Naive thymus-derived CD4-positive, alpha-beta T cell (primary cell): Measurements from ENCODE around the gene KCNQ5. TPM values are rescaled to one million over a fixed set of nuclear protein-coding genes. Genes with fewer than 3 reads are reported as not detected.

Experiments used
- ATAC-seq: fragments of 150-1000 bp; cut with Tn5 transposase; 2 replicates; pipeline ENCODE4 v1.10.0; 2021; ENCODE audit warnings: mild to moderate bottlenecking, moderate library complexity
- CTCF ChIA-PET: fragments of 350-600 bp; sonication (Branson Sonifier 250); formaldehyde crosslinking; loops from one replicate; lab custom pipeline; 2021; ENCODE audit warnings: antibody characterized with exemption; lab: Charles Lee
- POLR2A ChIA-PET: fragments of 350-600 bp; sonication (Branson Sonifier 250); formaldehyde crosslinking; loops from one replicate; lab custom pipeline; 2021; ENCODE audit warnings: antibody characterized with exemption, inconsistent platforms; lab: Charles Lee
- DNase-seq, 9 donors: peaks; one replicate each; pipeline versions ENCODE4 v3.0.0 to v3.0.0-alpha.2; 2020 to 2022; ENCODE audit warnings: mixed read lengths in 1 of 9
- H3K27ac ChIP-seq: one replicate; pipeline ENCODE4 v1.7.0; 2013; ENCODE audit warnings: mild to moderate bottlenecking, low read depth, low read length, moderate library complexity
- H3K27me3 ChIP-seq, 2 donors: one replicate each; pipeline ENCODE4 v1.7.0; 2013; ENCODE audit warnings: low read length in 2 of 2, mild to moderate bottlenecking in 2 of 2, moderate library complexity in 2 of 2; ENCODE audit not compliant: control insufficient read depth in 2 of 2, insufficient read depth in 2 of 2
- H3K36me3 ChIP-seq, 3 experiments: 1 replicate in 2 of 3; 2 replicates in 1 of 3; pipeline ENCODE4 v1.7.0; 2013; ENCODE audit warnings: low read length in 3 of 3, mild to moderate bottlenecking in 3 of 3, moderate library complexity in 1 of 3; ENCODE audit not compliant: insufficient read depth in 3 of 3, control insufficient read depth in 2 of 3
- H3K4me1 ChIP-seq, 2 donors: one replicate each; pipeline ENCODE4 v1.7.0; 2013; ENCODE audit warnings: low read length in 2 of 2, mild to moderate bottlenecking in 2 of 2, moderate library complexity in 1 of 2; ENCODE audit not compliant: control insufficient read depth in 2 of 2, insufficient read depth in 2 of 2
- H3K4me3 ChIP-seq: 2 replicates; pipeline ENCODE4 v1.7.0; 2013; ENCODE audit warnings: mild to moderate bottlenecking, low read length
- H3K9me3 ChIP-seq, 3 experiments: 1 replicate in 2 of 3; 2 replicates in 1 of 3; pipeline ENCODE4 v1.7.0; 2013; ENCODE audit warnings: low read length in 3 of 3; ENCODE audit not compliant: control insufficient read depth in 2 of 3
- H3K27ac Mint-ChIP-seq, 9 donors: one replicate each; pipeline ENCODE4 v1.8.0; 2020 to 2022; ENCODE audit warnings: mixed read lengths in 9 of 9, mild to moderate bottlenecking in 8 of 9, moderate library complexity in 5 of 9, inconsistent platforms in 2 of 9
- H3K27me3 Mint-ChIP-seq, 5 donors: one replicate each; pipeline ENCODE4 v1.8.0; 2021 to 2022; ENCODE audit warnings: mixed read lengths in 5 of 5, mild to moderate bottlenecking in 1 of 5
- H3K36me3 Mint-ChIP-seq, 5 donors: one replicate each; pipeline ENCODE4 v1.8.0; 2020 to 2022; ENCODE audit warnings: mixed read lengths in 5 of 5, mild to moderate bottlenecking in 3 of 5, inconsistent platforms in 1 of 5
- H3K4me1 Mint-ChIP-seq, 7 donors: one replicate each; pipeline ENCODE4 v1.8.0; 2020 to 2022; ENCODE audit warnings: mixed read lengths in 7 of 7, mild to moderate bottlenecking in 3 of 7, inconsistent platforms in 1 of 7
- H3K4me3 Mint-ChIP-seq, 10 donors: one replicate each; pipeline ENCODE4 v1.8.0; 2020 to 2022; ENCODE audit warnings: mild to moderate bottlenecking in 10 of 10, mixed read lengths in 10 of 10, moderate library complexity in 6 of 10, inconsistent platforms in 2 of 10
- H3K9me3 Mint-ChIP-seq, 11 donors: one replicate each; pipeline ENCODE4 v1.8.0; 2020 to 2022; ENCODE audit warnings: mixed read lengths in 11 of 11, mild to moderate bottlenecking in 4 of 11, inconsistent platforms in 1 of 11, moderate library complexity in 1 of 11
- intact Hi-C, 2 donors: fragments of 100-400 bp; cut with micrococcal nuclease; formaldehyde crosslinking; loops; one replicate each; pipeline ENCODE4 v1.15.1; 2023
- polyA plus RNA-seq, 2 donors: library from polyadenylated mRNA; unstranded; fragments of 300-500 nt; fragmentation: Illumina TruSeq; gene quantifications; one replicate each; pipeline ENCODE4 v1.2.3, GENCODE V29; 2021
- total RNA-seq, 6 experiments: library from RNA in 5 of 6; stranded (reverse) in 5 of 6; gene quantifications; 1 replicate in 5 of 6; 2 replicates in 1 of 6; pipeline ENCODE4 v1.2.3 and lab custom pipeline; 2021 to 2026

The KCNQ5 gene
- total and polyA plus RNA-seq, 7 experiments from 2014 or later: 2.3 to 18.3 (median 7.2) TPM

DNA sequence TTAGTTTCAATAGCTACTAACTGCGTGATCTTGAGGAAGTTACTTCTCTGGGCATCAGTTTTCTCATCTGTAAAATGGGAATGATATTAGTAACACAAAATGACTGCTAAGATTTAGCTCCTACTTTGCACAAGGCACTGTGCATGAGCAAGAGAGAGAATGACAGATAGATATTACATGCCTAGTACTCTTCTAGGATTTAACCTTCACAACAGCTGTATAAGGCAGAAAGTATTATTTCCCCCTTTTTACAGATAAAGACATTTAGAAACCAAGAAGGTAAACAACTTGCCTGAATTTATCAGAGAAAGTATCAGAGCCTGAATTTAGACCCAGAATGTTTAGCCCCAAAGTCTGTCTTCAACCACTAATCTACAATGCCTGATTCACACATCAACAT is 321.8 kb downstream of the KCNQ5 start:
- CTCF ChIA-PET: no interaction called here
- no peak for ATAC-seq

GRCh38 chr6:72944660-72945059 is 322.8 kb downstream of the KCNQ5 start:
- Mint-ChIP-seq H3K27me3 (no peaks in the 10 kb centered on the region), H3K27ac (no peak overlapping the region), H3K4me1 (no peaks in the 10 kb centered on the region), H3K4me3 (no peak overlapping the region), H3K9me3 (peaks cover 0 to 2% (median 0%) of the 10 kb centered on the region in 11 donors), H3K36me3 (peaks cover 0 to 4% (median 0%) of the 10 kb centered on the region in 5 donors)
- Histone ChIP-seq H3K9me3 (no peaks in the 10 kb centered on the region), H3K27me3 (no peaks in the 10 kb centered on the region), H3K27ac (no peak overlapping the region), H3K4me3 (no peak overlapping the region), H3K36me3 (no peaks in the 10 kb centered on the region), H3K4me1 (no peaks in the 10 kb centered on the region)
- intact Hi-C loops: no loop called here
- DNase-seq: no peak
- ATAC-seq: no peak
- ChIA-PET CTCF (no interaction called here), POLR2A (no interaction called here)

More for the DNA sequence above, 321.8 kb downstream of the KCNQ5 start:
- Histone ChIP-seq H3K4me1 (no peaks in the 10 kb centered on the region), H3K36me3 (no peaks in the 10 kb centered on the region), H3K27ac (no peak overlapping the region), H3K9me3 (no peaks in the 10 kb centered on the region), H3K27me3 (no peaks in the 10 kb centered on the region), H3K4me3 (no peak overlapping the region)
- intact Hi-C loops: no loop called here
- H3K36me3 Mint-ChIP-seq: peaks cover 0 to 4% (median 0%) of the 10 kb centered on the region in 5 donors
- H3K4me3 Mint-ChIP-seq: no peak overlapping the region
- peaks cover 0 to 2% (median 0%) of the 10 kb centered on the region in 11 donors for H3K9me3 Mint-ChIP-seq
- H3K27me3 Mint-ChIP-seq: no peaks in the 10 kb centered on the region
- H3K4me1 Mint-ChIP-seq: no peaks in the 10 kb centered on the region
- POLR2A ChIA-PET: no interaction called here
- H3K27ac Mint-ChIP-seq: no peak overlapping the region
- no peak for DNase-seq

- no peak for DNase-seq
- no peak overlapping the region for H3K4me3 Mint-ChIP-seq
- H3K36me3 Mint-ChIP-seq: peaks cover 0 to 4% (median 0%) of the 10 kb centered on the region in 5 donors
- ATAC-seq: no peak
- no peaks in the 10 kb centered on the region for H3K9me3 Mint-ChIP-seq
- CTCF ChIA-PET: no interaction called here
- intact Hi-C loops: no loop called here
- Histone ChIP-seq H3K27ac (no peak overlapping the region), H3K36me3 (no peaks in the 10 kb centered on the region), H3K27me3 (no peaks in the 10 kb centered on the region), H3K4me3 (no peak overlapping the region), H3K4me1 (no peaks in the 10 kb centered on the region), H3K9me3 (no peaks in the 10 kb centered on the region)
- no peaks in the 10 kb centered on the region for H3K4me1 Mint-ChIP-seq
- H3K27me3 Mint-ChIP-seq: no peaks in the 10 kb centered on the region
- H3K27ac Mint-ChIP-seq: no peak overlapping the region
- POLR2A ChIA-PET: no interaction called here
These were observed 324.9 kb downstream of the KCNQ5 start for GRCh38 chr6:72946774-72947173.

DNA sequence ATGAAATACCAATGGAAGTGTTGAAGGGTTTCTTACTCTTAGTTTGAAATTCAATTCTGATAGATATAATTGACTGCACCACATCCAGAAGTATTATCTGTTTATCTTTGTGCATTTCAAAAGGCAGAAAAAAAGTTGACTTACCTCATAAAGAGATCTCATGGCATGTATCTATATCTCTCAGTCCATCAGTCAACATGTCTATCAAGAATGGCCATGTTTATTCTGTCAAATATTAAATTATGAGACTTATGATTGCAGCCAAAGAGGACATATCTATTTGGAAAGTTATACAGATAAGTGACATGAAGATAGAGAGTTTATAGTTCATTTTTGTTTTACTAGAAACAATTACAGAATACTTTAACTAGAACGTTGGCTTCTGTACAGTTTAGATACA is 325.7 kb downstream of the KCNQ5 start:
- DNase-seq (no peak), ATAC-seq (no peak)
- intact Hi-C loops: no loop called here
- no peaks in the 10 kb centered on the region for H3K36me3 ChIP-seq
- Mint-ChIP-seq H3K4me1 (no peaks in the 10 kb centered on the region), H3K27me3 (no peaks in the 10 kb centered on the region), H3K27ac (no peak overlapping the region), H3K4me3 (no peak overlapping the region), H3K9me3 (no peaks in the 10 kb centered on the region), H3K36me3 (peaks cover 0 to 4% (median 0%) of the 10 kb centered on the region in 5 donors)
- no peak overlapping the region for H3K27ac ChIP-seq
- no peaks in the 10 kb centered on the region for H3K27me3 ChIP-seq
- no peaks in the 10 kb centered on the region for H3K4me1 ChIP-seq
- H3K4me3 ChIP-seq: no peak overlapping the region
- POLR2A ChIA-PET: no interaction called here
- CTCF ChIA-PET: no interaction called here
- no peaks in the 10 kb centered on the region for H3K9me3 ChIP-seq

DNA sequence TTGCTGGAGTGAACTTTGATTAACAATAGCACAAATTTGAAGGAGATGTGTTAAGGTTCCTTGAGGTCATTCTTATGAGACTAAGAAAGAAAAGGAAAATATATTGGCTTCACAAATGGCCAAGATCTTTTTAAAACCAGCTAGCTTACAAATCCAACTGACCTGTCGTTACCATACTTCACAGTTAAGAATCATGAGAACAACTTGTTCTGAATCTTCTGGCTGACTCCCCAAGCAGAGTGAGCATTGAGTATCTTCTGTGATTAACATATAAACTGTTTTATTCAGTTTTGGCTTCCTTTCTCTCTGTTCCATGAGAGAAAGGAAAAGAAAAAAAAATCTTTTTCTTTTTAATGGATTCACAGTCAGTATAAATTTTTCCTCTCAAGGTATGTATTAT is 326.3 kb downstream of the KCNQ5 start:
- Mint-ChIP-seq H3K36me3 (peaks cover 0 to 4% (median 0%) of the 10 kb centered on the region in 5 donors), H3K27me3 (no peaks in the 10 kb centered on the region), H3K4me3 (no peak overlapping the region), H3K4me1 (peaks cover 0 to 4% (median 0%) of the 10 kb centered on the region in 7 donors), H3K27ac (no peak overlapping the region), H3K9me3 (no peaks in the 10 kb centered on the region)
- no peaks in the 10 kb centered on the region for H3K4me1 ChIP-seq
- ATAC-seq: no peak
- DNase-seq: no peak
- POLR2A ChIA-PET: no interaction called here
- intact Hi-C loops: no loop called here
- no peaks in the 10 kb centered on the region for H3K36me3 ChIP-seq
- no peak overlapping the region for H3K27ac ChIP-seq
- H3K27me3 ChIP-seq: no peaks in the 10 kb centered on the region
- no peaks in the 10 kb centered on the region for H3K9me3 ChIP-seq
- H3K4me3 ChIP-seq: no peak overlapping the region
- CTCF ChIA-PET: no interaction called here

DNA sequence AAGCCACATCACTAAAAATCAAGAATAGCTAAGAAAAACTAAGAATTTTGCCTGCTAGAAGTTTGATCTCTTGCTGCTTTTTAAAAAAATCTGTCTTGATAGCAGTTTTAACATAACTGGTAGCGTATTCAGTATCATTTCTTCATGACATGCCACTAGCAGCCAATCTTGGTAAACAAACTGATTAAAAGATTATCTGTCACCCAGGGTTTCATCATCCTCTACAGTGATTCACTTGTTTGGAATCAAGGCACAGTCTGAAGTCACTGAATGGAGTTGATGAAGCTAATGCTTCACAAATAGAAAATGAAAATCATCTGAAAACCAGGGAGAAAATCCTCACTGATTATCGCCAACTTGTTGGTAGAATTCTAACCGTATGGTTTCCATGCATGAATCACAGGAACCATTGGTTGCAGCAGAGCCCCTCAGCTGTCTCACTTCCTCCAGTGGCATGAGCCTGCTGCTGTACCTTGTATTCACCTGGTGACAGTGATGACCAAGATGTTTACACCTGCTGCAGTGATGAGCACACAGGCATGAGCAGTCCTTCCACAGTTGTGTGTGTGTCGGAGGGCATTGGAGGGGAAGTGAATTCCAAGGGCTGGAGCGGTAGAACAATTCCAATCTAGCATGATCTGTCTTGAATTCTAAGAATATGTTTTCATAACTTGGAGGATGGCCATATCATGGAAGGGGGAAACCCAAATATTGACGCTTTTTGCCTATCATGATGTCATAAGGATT is 328.4 kb downstream of the KCNQ5 start:
- CTCF ChIA-PET: interaction anchor here (0.7 kb wide), 1 partner anchor 611 kb away, joined by 3 read pairs; no protein-coding TSS in a partner anchor
- no peak for ATAC-seq
- Histone ChIP-seq H3K36me3 (no peaks in the 10 kb centered on the region), H3K4me1 (no peaks in the 10 kb centered on the region), H3K9me3 (no peaks in the 10 kb centered on the region), H3K4me3 (no peak overlapping the region), H3K27ac (no peak overlapping the region), H3K27me3 (no peaks in the 10 kb centered on the region)
- POLR2A ChIA-PET: no interaction called here
- Mint-ChIP-seq H3K4me3 (no peak overlapping the region), H3K36me3 (peaks cover 0 to 4% (median 0%) of the 10 kb centered on the region in 5 donors), H3K27me3 (no peaks in the 10 kb centered on the region), H3K27ac (no peak overlapping the region), H3K9me3 (no peaks in the 10 kb centered on the region), H3K4me1 (peaks cover 0 to 15% (median 9%) of the 10 kb centered on the region in 7 donors)
- DNase-seq: no peak
- intact Hi-C loops: no loop called here
